Omental fat pad (tissue), 4 donors: ENCODE results near the gene COL4A2. TPM values are rescaled to one million over a fixed set of nuclear protein-coding genes. Genes with fewer than 3 reads are reported as not detected.

Source experiments
- ATAC-seq: fragments of 150-250 bp; one replicate; pipeline ENCODE4 v1.9.1; 2016; ENCODE audit warnings: mild to moderate bottlenecking, moderate library complexity; ENCODE audit not compliant: low FRiP score
- DNase-seq: peaks from one replicate; pipeline ENCODE4 v3.0.0-alpha.2; 2019; ENCODE audit warnings: low spot score
- total RNA-seq, 4 donors: library from RNA; depleted of rRNA; stranded (reverse); fragments of >200 nt; gene quantifications; one replicate each; pipeline ENCODE4 v1.1.0, GENCODE V29; 2016
- TF ChIP-seq, protein P1 (sequence below), 3 donors: fragments of 450-650 bp; IDR thresholded peaks; one replicate each; pipeline ENCODE4 v1.5.1; 2016 to 2017; ENCODE audit warnings: antibody characterized with exemption in 3 of 3, mild to moderate bottlenecking in 3 of 3, moderate library complexity in 2 of 3

COL4A2 gene
- total RNA-seq, 4 donors from 2014 or later, result 380 to 788 (median 684) TPM

DNA sequence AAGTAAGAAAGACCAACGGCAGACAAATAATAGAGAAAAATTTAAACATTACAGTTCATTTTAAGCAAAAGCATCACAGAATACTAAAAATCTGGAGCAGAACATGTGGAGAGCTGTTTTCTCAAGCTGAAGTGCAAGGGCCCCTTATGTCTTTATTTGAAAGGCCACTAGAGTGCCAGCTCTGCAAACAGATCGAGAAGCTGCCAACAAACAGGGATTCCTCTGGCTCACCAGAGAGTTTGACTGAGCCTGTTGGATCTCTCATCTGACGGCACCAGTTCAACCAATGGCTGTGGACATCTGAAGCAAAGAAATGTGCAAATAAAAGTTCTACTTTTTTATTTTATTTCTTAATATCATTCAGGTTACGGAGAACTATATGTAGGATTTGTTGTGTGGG, 119.7 kb downstream of the COL4A2 start:
- ATAC-seq, result no peak
- TF ChIP-seq, protein P1, sequence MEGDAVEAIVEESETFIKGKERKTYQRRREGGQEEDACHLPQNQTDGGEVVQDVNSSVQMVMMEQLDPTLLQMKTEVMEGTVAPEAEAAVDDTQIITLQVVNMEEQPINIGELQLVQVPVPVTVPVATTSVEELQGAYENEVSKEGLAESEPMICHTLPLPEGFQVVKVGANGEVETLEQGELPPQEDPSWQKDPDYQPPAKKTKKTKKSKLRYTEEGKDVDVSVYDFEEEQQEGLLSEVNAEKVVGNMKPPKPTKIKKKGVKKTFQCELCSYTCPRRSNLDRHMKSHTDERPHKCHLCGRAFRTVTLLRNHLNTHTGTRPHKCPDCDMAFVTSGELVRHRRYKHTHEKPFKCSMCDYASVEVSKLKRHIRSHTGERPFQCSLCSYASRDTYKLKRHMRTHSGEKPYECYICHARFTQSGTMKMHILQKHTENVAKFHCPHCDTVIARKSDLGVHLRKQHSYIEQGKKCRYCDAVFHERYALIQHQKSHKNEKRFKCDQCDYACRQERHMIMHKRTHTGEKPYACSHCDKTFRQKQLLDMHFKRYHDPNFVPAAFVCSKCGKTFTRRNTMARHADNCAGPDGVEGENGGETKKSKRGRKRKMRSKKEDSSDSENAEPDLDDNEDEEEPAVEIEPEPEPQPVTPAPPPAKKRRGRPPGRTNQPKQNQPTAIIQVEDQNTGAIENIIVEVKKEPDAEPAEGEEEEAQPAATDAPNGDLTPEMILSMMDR (IDR thresholded peaks at IDR 0.05), result no peak
- DNase-seq, result no peak

DNA sequence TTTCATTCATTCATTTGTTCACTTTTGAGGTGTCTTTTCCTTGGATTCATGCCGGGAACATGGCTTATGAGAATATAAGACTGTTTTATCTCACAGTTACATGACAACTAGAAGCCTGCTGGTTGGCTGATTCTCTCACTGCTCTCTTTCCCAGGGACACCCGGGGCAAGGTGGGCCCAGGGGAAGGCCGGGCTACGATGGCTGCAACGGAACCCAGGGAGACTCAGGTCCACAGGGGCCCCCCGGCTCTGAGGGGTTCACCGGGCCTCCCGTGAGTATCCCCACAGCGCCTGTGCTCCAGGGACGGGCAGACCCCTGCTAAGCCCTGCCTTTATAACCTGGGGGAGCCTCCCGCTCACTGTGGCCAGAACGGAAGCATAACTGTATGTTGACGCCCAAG, 121.2 kb downstream of the COL4A2 start:
- DNase-seq, result no peak
- TF ChIP-seq, protein P1 (IDR thresholded peaks at IDR 0.05), result no peak
- ATAC-seq, result no peak

DNA sequence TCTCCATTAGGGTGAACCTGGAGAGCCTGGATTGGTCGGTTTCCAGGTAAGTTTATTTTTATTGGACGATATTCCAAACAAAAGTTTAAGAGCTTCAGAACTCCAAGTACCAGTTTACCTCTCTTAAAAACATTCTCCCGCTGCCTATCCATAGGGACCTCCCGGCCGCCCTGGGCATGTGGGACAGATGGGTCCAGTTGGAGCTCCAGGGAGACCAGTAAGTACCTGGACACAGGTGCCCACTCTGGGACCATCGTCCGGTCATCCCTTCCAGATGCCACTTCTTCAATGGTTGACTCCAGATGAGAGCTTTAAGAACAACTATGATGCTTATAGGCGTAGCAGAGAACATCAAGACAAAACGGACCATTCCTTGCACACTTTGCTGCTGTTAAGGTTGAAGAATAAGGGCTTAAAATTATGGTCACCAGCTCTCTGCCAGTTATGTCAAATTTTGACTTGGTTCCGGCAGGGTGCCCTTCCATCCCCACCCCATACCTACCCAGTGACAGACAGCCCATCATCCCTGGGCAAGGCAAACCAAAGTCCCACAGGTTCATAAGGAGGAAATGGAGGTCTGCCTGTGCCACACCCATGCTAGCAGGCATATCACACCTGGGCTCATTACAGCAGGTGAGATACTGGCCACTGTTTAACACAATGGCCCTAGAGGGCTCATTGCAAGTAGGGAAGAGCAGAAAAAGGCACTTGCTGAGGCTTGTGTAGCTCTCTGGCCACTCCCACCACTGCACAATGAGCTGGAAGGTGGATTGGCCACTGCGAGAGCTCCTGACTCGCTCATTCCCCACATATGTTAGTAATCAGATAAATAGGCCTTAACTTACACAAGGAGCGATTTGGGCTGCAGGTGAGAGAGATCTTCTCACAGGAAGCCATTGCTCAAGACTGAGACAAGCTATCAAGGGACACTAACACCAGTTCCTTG, 123.6 kb downstream of the COL4A2 start:
- TF ChIP-seq, protein P1 (IDR thresholded peaks at IDR 0.05), result no peak
- ATAC-seq (no peak), DNase-seq (no peak)

DNA sequence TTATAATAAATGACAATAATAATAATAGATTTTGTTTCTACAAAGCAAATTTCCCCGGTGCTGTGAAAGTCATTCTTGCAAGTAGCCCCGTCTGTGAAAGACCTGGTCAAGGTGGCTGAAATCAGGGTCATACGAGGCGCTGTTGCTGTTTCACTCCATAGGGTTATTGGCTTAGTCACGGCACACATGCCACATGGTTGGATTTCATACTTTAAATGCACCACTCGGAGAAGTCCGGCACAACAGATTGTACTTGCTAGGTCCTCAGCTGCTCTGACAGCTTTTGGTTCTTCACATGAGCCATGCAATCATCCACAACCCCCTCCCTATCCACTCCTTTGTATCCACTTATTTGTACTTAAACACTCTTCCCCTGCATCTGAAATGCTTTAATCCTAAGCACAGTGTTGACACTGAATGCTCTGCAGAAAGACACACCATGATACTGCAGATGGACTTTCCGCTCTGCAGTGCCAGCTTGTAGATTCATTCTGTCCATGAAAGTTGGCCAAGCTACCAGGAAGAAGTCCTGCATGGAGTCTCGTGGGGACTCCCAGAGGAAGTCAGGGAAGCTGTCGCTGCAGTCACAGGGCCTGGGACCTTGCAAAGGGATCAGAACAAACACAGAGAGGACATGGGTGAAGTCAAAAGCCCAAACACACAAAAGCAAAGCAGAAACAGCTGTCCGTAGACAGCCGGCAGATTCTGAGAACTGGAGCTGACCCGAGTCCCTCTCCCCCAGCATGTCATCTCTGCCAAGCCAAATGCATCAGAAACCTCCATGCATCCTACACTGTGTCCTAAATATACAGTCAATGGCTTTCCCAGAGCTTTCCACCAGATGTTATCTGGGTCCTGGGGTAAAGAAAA, 124.6 kb downstream of the COL4A2 start:
- TF ChIP-seq, protein P1 (IDR thresholded peaks at IDR 0.05), result no peak
- ATAC-seq, result peak; percentile 37
- no peak for DNase-seq

DNA sequence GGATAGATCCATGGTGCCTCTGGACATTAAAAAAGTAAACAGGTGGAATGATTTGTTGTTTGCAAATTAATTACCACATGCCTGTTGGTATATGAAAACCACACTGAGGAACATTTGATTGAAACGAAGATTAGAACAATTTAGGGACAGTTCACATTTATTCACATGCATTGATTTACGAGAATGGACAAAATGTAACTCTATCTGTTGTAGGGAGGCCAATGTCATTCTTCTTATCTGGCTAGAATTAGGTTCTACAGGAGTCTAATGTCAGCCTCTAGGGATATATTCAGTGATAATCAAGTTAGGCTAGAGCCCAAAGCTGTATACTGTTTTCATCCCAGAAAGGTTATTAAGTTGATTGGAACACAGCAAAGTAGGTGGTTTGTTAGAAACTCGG, 125.4 kb downstream of the COL4A2 start:
- DNase-seq, result no peak
- ATAC-seq, result no peak
- TF ChIP-seq, protein P1 (IDR thresholded peaks at IDR 0.05), result no peak

DNA sequence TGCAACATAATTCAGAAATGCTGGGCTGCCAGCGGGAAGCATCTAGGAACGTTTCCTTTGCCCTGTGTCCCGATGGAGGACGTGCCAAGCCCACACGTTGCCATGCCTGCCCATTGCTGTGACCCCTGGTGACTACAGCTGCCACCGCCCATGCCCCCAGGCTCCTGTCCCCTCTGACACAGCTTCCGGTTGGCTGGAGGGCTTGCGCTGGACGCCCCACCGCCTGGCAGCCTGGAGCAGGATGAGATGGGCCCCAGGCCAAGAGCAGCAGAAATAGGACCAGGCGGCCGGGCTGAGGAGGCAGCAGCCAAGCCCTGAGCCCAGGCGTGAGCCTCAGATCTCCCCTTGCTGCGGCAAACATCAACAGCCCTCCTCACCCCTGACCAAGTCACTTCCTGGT, 125.9 kb downstream of the COL4A2 start:
- TF ChIP-seq, protein P1 (IDR thresholded peaks at IDR 0.05), result no peak
- ATAC-seq (no peak), DNase-seq (no peak)
